Mucosa of descending colon (tissue), 3 donors: Measurements from ENCODE around the gene PET100. TPM values are rescaled to one million over a fixed set of nuclear protein-coding genes. Genes with fewer than 3 reads are reported as not detected.

Experiments
- ATAC-seq: fragments of 200-7000 bp; cut with Tn5 transposase; one replicate; pipeline ENCODE4 v1.9.1; 2020; ENCODE audit warnings: mild to moderate bottlenecking, moderate library complexity
- DNase-seq, 3 donors: peaks; one replicate each; pipeline ENCODE4 v3.0.0-alpha.2; 2020
- H3K36me3 ChIP-seq: fragments of 200-600 bp; one replicate; pipeline ENCODE4 v1.8.0; 2021; ENCODE audit warnings: low read depth, mild to moderate bottlenecking
- H3K4me1 ChIP-seq: fragments of 200-600 bp; one replicate; pipeline ENCODE4 v1.8.0; 2021; ENCODE audit warnings: low read depth, mild to moderate bottlenecking
- H3K4me3 ChIP-seq: fragments of 200-600 bp; one replicate; pipeline ENCODE4 v1.8.0; 2021; ENCODE audit warnings: mild to moderate bottlenecking
- H3K9me3 ChIP-seq: fragments of 200-600 bp; one replicate; pipeline ENCODE4 v1.8.0; 2021; ENCODE audit warnings: mild to moderate bottlenecking
- intact Hi-C, 2 donors: fragments of 100-400 bp; cut with DNase I in 1 of 2; cut with micrococcal nuclease in 1 of 2; formaldehyde crosslinking; loops; one replicate each; pipeline versions ENCODE4 v1.11.0 to v1.11.1; 2022; cut with DNase I, micrococcal nuclease
- total RNA-seq, 3 donors: library from RNA; stranded (reverse); fragmentation: NEBNext Ultra II Directional in 2 of 3; extraction: Animal tissue kit (Norgen Biotek cat#: 25700) in 2 of 3; gene quantifications; one replicate each; pipeline versions ENCODE4 v1.2.1 to v1.2.4, GENCODE V29; 2021 to 2023
- TF ChIP-seq, protein P1 (sequence below): fragments of 200-600 bp; IDR thresholded peaks from one replicate; pipeline ENCODE4 v1.8.0; 2022; ENCODE audit warnings: antibody characterized with exemption, mild to moderate bottlenecking
- donor health status: DM: no; HTN: no; CAD: no; lungs with moderate emphysema.
- donor health status: DM: no; HTN: no; CAD: no.
- donor health status: DM: no; HTN: yes; CAD: no.

Gene PET100
- total RNA-seq, 3 donors from 2014 or later = 91.1 to 153 (median 110) TPM

DNA sequence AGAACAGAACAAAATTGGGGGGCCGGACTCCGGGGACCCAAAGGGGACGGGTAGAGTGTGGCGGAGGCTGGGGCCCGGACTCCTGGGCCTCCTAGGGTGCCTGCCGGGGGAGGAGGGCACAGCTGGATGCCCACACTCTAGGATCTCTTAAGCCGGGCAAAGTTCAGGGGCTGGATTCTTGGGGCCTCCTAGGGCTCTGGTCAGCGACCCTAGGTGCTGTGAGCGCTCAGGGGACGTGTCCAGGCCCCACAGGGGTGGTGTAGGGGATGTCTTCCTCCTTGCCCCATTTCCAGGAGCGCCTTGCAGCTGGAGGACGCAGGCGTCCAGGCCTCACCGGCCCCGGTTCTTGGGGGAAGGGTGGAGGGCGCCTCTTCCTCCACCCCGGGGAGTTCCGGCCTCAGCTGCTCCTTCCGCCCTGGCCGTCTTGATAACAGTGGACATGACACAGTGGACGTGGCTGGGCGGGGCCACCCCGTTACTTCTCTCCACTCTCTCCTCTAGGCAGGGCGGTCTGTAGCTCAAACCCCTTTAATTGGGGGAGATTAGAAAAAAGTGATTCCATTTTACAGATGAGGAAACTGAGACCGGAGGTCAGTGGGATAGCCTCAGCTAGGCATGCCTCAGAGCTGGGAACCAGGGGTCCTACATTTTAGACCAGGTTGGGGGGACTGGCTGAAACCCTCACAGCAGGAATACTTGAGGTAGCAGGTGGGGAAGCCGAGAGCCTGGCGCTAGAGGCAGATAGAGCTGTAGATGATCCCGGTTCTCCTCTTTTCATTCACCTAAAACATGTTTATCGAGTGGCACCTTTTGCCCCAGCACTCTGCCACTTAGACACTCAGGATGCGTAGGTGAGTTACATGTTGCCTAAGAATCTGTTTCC, 8.0 kb downstream of the PET100 start:
- no peaks in the 10 kb centered on the region for H3K9me3 ChIP-seq
- no peaks in the 10 kb centered on the region for H3K36me3 ChIP-seq
- peak; percentile 64 for ATAC-seq
- peak; percentile 67 to 85 (median 68) for DNase-seq
- H3K4me3 ChIP-seq = peak overlapping the region; percentile 81
- peaks cover 6% of the 10 kb centered on the region for H3K4me1 ChIP-seq
- TF ChIP-seq, protein P1, sequence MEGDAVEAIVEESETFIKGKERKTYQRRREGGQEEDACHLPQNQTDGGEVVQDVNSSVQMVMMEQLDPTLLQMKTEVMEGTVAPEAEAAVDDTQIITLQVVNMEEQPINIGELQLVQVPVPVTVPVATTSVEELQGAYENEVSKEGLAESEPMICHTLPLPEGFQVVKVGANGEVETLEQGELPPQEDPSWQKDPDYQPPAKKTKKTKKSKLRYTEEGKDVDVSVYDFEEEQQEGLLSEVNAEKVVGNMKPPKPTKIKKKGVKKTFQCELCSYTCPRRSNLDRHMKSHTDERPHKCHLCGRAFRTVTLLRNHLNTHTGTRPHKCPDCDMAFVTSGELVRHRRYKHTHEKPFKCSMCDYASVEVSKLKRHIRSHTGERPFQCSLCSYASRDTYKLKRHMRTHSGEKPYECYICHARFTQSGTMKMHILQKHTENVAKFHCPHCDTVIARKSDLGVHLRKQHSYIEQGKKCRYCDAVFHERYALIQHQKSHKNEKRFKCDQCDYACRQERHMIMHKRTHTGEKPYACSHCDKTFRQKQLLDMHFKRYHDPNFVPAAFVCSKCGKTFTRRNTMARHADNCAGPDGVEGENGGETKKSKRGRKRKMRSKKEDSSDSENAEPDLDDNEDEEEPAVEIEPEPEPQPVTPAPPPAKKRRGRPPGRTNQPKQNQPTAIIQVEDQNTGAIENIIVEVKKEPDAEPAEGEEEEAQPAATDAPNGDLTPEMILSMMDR = no peak
- intact Hi-C loops = no loop called here

DNA sequence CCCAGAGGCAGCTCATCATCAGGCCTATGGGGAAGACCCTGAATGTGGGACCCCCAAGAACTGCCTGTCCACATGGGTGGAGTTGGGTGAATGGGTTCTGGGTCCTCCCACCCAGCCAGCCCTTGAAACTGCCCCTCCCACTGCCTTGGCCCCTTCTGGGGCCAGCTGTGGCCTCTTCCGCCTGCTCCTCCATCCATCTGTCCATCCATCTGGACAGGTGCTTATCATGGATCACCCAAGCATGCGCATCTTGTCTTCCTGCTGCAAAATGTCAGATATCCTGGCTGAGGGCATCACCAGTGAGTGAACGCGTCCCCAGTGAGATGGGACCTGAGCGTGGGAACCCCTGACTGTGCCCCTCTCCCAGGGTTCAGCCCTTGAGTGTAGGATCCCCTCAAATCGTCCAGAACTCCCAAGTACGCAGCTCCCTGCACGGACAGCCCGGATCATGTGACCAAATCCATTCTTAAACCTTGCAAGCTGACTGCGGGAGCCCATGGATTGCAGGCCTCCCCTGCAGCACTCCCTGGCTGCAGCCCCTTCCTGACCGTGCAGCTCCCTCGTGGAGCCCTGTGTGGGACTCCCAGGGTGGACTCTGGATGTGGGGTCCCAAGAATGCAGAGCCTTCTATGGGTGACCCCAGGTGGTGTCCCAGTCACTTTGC, 9.3 kb downstream of the PET100 start:
- Histone ChIP-seq H3K36me3 (no peaks in the 10 kb centered on the region), H3K4me3 (no peak overlapping the region), H3K4me1 (peaks cover 6% of the 10 kb centered on the region), H3K9me3 (no peaks in the 10 kb centered on the region)
- ATAC-seq = no peak
- DNase-seq = no peak
- intact Hi-C loops = no loop called here
- TF ChIP-seq, protein P1 = no peak

DNA sequence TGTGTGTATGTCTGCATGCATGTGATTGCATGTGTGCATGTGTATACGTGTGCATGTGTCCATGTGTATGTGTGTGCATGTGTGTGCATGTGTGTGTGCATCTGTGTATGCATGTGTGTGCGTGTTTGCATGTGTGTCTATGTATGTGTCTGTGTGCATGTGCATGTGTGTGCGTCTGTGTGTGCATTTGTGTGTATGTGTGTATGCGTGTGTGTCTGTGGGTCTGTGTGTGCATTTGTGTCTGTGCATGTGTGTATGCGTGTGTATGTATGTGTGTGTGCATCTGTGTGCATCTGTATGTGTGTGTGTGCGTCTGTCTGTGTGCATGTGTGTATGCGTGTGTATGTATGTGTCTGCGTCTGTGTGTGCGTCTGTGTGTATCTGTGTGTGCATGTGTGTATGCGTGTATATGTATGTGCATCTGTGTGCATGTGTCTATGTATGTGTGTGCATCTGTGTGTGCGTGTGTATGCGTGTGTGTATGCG, 10.3 kb downstream of the PET100 start:
- DNase-seq (no peak), ATAC-seq (no peak)
- Histone ChIP-seq H3K4me3 (no peak overlapping the region), H3K4me1 (peaks cover 6% of the 10 kb centered on the region), H3K9me3 (no peaks in the 10 kb centered on the region), H3K36me3 (no peaks in the 10 kb centered on the region)
- intact Hi-C loops = no loop called here
- TF ChIP-seq, protein P1 = no peak

DNA sequence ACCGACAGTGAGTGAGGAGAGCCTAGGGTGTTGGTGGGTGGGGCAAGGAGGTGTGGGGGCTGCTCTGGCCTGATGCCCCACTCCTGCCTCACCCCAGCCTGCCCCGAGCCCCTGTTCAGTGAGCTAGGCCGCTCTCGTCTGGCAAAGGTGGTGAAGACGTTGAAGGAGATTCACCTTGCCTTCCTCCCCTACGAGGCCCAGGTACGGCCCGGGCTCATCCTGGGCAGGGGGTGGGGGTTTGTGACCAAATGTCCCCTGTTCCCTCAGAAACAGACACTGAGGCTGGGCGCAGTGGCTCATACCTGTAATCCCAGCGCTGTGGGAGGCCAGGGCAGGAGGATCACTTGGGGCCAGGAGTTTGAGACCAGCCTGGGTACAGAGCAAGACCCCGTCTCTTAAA, 11.2 kb downstream of the PET100 start:
- no peak overlapping the region for H3K4me3 ChIP-seq
- TF ChIP-seq, protein P1 = no peak
- H3K9me3 ChIP-seq = no peaks in the 10 kb centered on the region
- no peak for DNase-seq
- H3K4me1 ChIP-seq = peaks cover 6% of the 10 kb centered on the region
- intact Hi-C loops = no loop called here
- H3K36me3 ChIP-seq = no peaks in the 10 kb centered on the region
- ATAC-seq = no peak

DNA sequence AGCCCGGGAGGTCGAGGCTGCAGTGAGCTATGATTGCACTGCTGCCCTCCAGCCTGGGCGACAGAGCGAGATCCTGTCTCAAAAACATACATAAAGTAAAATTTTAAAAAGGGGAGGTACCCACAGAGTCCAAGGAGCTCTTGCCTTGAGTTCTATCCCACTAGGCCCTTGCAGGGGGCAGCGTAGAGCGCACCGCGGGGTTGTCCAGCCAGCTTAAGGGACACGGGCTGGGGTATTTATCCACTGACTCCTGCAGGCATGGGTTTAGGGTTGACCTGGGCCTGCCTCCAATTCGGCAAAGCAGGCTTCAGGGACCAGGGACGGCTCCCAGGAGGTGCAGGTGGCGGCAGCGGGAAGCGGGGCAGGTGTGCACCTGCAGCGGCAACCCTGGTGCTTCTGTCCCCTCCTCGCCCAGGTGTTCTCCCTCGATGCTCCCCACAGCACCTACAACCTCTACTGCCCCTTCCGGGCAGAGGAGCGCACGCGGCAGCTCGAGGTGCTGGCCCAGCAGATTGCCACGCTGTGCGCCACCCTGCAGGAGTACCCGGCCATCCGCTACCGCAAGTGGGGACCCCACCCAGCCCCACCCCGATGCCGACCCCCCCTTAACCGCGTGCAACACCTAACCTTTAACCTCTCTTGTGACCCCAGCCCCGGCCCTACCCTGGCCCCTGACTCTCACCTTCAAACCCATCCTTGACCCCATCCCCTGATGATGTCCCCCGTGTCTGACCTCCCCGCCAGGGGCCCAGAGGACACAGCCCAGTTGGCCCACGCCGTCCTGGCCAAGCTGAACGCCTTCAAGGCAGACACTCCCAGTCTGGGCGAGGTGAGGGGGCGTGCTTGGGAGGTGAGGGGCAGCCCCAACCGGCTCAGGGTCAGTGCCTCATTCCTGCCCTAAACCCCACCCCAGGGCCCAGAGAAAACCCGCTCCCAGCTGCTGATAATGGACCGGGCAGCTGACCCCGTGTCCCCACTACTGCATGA, 12.0 kb downstream of the PET100 start:
- Histone ChIP-seq H3K9me3 (no peaks in the 10 kb centered on the region), H3K4me3 (no peak overlapping the region), H3K36me3 (no peaks in the 10 kb centered on the region), H3K4me1 (peaks cover 4% of the 10 kb centered on the region)
- TF ChIP-seq, protein P1 = no peak
- ATAC-seq (no peak), DNase-seq (peak in 1 of 3 donors; percentile 11)
- intact Hi-C loops = no loop called here
